Ovary (tissue), 10 donors: Measurements from ENCODE around the gene ZNF654. TPM values are rescaled to one million over a fixed set of nuclear protein-coding genes. Genes with fewer than 3 reads are reported as not detected.
A peak's percentile ranks its signal among the peaks of the same experiment; 100 is the strongest.
"Not testable (repeated sequence)": the region's sequence is repeated elsewhere in the genome, so short reads cannot be mapped to it uniquely, and the experiment has no call there.

Source experiments
- DNase-seq, 5 donors: peaks; one replicate each; pipeline ENCODE4 v3.0.0-alpha.2; 2019 to 2020
- H3K27ac ChIP-seq, 2 donors: fragments of 200-600 bp; one replicate each; pipeline versions ENCODE4 v1.5.1 to v1.8.0; 2019 to 2022
- H3K27me3 ChIP-seq: fragments of 200-600 bp; one replicate; pipeline ENCODE4 v1.8.0; 2022
- H3K36me3 ChIP-seq: fragments of 200-600 bp; sonication (generic); one replicate; pipeline ENCODE4 v1.5.1; 2019
- H3K4me1 ChIP-seq: one replicate; pipeline ENCODE4 v1.8.1; 2013; ENCODE audit warnings: mild to moderate bottlenecking, moderate library complexity; ENCODE audit not compliant: insufficient read depth
- H3K4me3 ChIP-seq: fragments of 200-600 bp; sonication (generic); one replicate; pipeline ENCODE4 v1.5.1; 2017
- H3K9me3 ChIP-seq, 2 donors: fragments of 200-600 bp in 1 of 2; sonication (generic) in 1 of 2; one replicate each; pipeline versions ENCODE4 v1.5.1 to v1.8.1; 2013 to 2019; ENCODE audit warnings: mild to moderate bottlenecking in 1 of 2, moderate library complexity in 1 of 2
- CTCF ChIP-seq, 3 donors: fragments of 450-650 bp in 2 of 3; fragments of 200-600 bp in 1 of 3; IDR thresholded peaks; one replicate each; pipeline versions ENCODE4 v1.5.1 to v1.8.0; 2016 to 2022; ENCODE audit warnings: antibody characterized with exemption in 3 of 3, mild to moderate bottlenecking in 1 of 3
- EP300 ChIP-seq: sonication (generic); formaldehyde crosslinking; IDR thresholded peaks from one replicate; pipeline ENCODE4 v1.6.1; 2017; ENCODE audit warnings: antibody characterized with exemption
- POLR2A ChIP-seq: fragments of 450-650 bp; IDR thresholded peaks from one replicate; pipeline ENCODE4 v1.6.1; 2017; ENCODE audit warnings: antibody characterized with exemption, mild to moderate bottlenecking, moderate library complexity
- WGBS, 3 donors: extraction: QIAGEN DNeasy Blood & Tissue Kit in 1 of 3; methylation state at CpG; one replicate each; pipeline versions ENCODE4 v1.1.5 to v1.1.7; 2013 to 2017; 5-methylcytosine and 5-hydroxymethylcytosine counted together
- intact Hi-C, 4 donors: fragments of 100-400 bp; cut with DNase I; formaldehyde crosslinking; loops; one replicate each; pipeline versions ENCODE4 v1.11.0 to v1.15.1; 2022 to 2023
- long read RNA-seq, 3 donors: library from polyadenylated mRNA in 2 of 3; unstranded in 2 of 3; transcript quantifications; one replicate each; pipeline ENCODE4 v2.0.0 and lab custom pipeline, GENCODE V29; 2021 to 2026
- polyA plus RNA-seq, 2 donors: library from polyadenylated mRNA; stranded (reverse); fragments of 200-250 nt in 1 of 2; fragments of 350-450 nt in 1 of 2; fragmentation: Illumina TruSeq in 1 of 2; extraction: RNeasy Lipid Tissue Mini Kit (QIAGEN cat#74804) in 1 of 2; gene quantifications; one replicate each; pipeline ENCODE4 v1.2.3, GENCODE V29; 2013 to 2014
- total RNA-seq, 7 donors: library from RNA; depleted of rRNA in 2 of 7; stranded (reverse); fragments of >200 nt in 2 of 7; fragmentation: NEBNext Ultra II Directional in 3 of 7; extraction: Animal tissue kit (Norgen Biotek cat#: 25700) in 3 of 7; gene quantifications; one replicate each; pipeline versions ENCODE4 v1.1.0 to v1.2.4, GENCODE V29; 2016 to 2023
- donor health status: DM: no; HTN: no; CAD: no; lungs with moderate emphysema.
- donor health status: DM: no; HTN: no; CAD: no.
- donor health status: Bipolar disorder and iron deficiency.
- donor health status: DM: yes; HTN: yes; CAD: no.
- donor health status: DM: no; HTN: no; CAD: no.
- donor health status: DM: yes; HTN: yes; CAD: no.

Gene ZNF654
- total RNA-seq, result 10 to 100 TPM; 11.3 to 22.0 (median 15.2) TPM
- polyA plus RNA-seq, result 1 to 10 TPM; 5.2 to 7.6 TPM
- long read RNA-seq, donor 1, partial matches to known transcripts, result 7 of 19 reads
- long read RNA-seq, donor 1, other reads (novel, unspliced or antisense), result 12 of 19 reads
- long read RNA-seq, donor 2, full-length matches to known transcripts, result 5 of 12 reads
- long read RNA-seq, donor 2, partial matches to known transcripts, result 7 of 12 reads
- long read RNA-seq, donor 2, other reads (novel, unspliced or antisense), result 0 of 12 reads
- long read RNA-seq, donor 3, full-length matches to known transcripts, result 2 of 16 reads
- long read RNA-seq, donor 3, partial matches to known transcripts, result 1 of 16 reads
- long read RNA-seq, donor 3, other reads (novel, unspliced or antisense), result 13 of 16 reads

GRCh38 chr3:88058581-88059379, at the start of gene ZNF654, which contains the start of gene CGGBP1:
ZNF654 (plus strand) TSS chr3:88059255; CDS start chr3:88059320, 65 bp downstream.
CGGBP1 (minus strand) TSS chr3:88059005; CDS start chr3:88055976, 3,029 bp downstream.
- Histone ChIP-seq H3K27me3 (no peaks in the 10 kb centered on the region), H3K27ac (peak within 1 kb of the TSS; percentile 77 to 95), H3K36me3 (no peaks in the 10 kb centered on the region), H3K4me3 (peak within 1 kb of the TSS; percentile 98), H3K4me1 (peaks cover 2% of the 10 kb centered on the region), H3K9me3 (no peaks in the 10 kb centered on the region)
- peak; percentile 97 to 99 (median 99) for DNase-seq
- intact Hi-C loops, result no loop called here
- 0 to 1% (median 1%) methylated on average over 76 of the region's 76 CpGs for WGBS, 3 donors
- peak in 1 of 3 donors; percentile 9 for TF ChIP-seq CTCF (IDR thresholded peaks at IDR 0.05)
- TF ChIP-seq POLR2A, result peak; percentile 83
- TF ChIP-seq EP300, result no peak

DNA sequence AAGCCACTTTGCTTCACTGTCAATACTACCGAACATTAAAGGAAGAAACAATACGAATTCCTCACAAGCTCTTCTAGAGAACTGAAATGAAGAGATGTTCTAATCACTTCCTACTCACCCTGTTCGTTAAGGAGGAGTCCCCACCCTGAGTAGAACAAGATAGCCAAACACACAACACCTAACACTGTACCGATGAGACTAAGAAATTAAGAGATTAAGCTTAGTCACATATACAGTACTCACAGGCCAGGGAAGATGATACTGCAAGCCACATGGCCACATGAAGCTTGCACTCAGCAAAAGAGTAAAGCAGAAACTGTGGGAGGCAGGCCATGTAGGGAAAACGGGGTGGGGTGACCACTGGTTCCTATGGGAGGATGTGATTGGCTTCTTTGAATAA, 48.2 kb upstream of the ZNF654 start:
- no peak overlapping the region for H3K4me3 ChIP-seq
- no peaks in the 10 kb centered on the region for H3K4me1 ChIP-seq
- H3K27me3 ChIP-seq, result no peaks in the 10 kb centered on the region
- intact Hi-C loops, result no loop called here
- no peaks in the 10 kb centered on the region for H3K9me3 ChIP-seq
- H3K27ac ChIP-seq, result no peak overlapping the region
- DNase-seq, result no peak
- H3K36me3 ChIP-seq, result no peaks in the 10 kb centered on the region
- 84 to 86% (median 84%) methylated on average over 5 of the region's 5 CpGs for WGBS, 3 donors
- TF ChIP-seq EP300 (no peak), CTCF (IDR thresholded peaks at IDR 0.05) (no peak), POLR2A (no peak)

DNA sequence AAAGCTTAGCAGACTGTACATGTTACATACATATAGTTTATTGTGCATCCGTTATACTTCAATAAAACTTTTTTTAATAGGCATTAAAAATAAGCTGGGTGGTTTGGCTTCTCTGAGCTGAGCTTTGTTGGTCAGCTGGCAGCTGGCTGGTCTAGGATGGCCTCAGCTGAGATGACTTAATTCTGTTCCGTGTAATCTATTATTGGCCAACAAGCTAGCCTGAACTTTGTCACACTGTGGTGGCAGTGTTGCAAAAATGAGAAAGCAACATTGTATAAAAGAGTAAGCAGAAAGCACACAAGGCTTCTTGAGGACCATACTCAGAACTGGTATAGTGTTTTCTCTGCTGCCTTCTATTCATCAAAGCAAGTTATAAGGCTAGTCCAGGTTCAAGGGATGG, 45.5 kb upstream of the ZNF654 start:
- 47 to 62% (median 51%) methylated on average over 2 of the region's 2 CpGs for WGBS, 3 donors
- no peak for TF ChIP-seq CTCF (IDR thresholded peaks at IDR 0.05)
- no peak for TF ChIP-seq POLR2A
- no peak for TF ChIP-seq EP300
- H3K4me1 ChIP-seq, result no peaks in the 10 kb centered on the region
- H3K36me3 ChIP-seq, result no peaks in the 10 kb centered on the region
- H3K27me3 ChIP-seq, result no peaks in the 10 kb centered on the region
- H3K9me3 ChIP-seq, result no peaks in the 10 kb centered on the region
- H3K27ac ChIP-seq, result no peak overlapping the region
- no peak overlapping the region for H3K4me3 ChIP-seq
- intact Hi-C loops, result no loop called here
- no peak for DNase-seq

GRCh38 chr3:88015656-88016055, 43.4 kb upstream of the ZNF654 start:
- H3K9me3 ChIP-seq, H3K4me3 ChIP-seq, DNase-seq, intact Hi-C loops, H3K4me1 ChIP-seq, H3K36me3 ChIP-seq, H3K27me3 ChIP-seq, H3K27ac ChIP-seq: not testable (repeated sequence)
- 96 to 97% (median 97%) methylated on average over 27 to 35 of the region's 35 CpGs for WGBS, 3 donors
